ENCODE results near the gene SPG7.
A peak's percentile ranks its signal among the peaks of the same experiment; 100 is the strongest.

SPG7 gene

DNA sequence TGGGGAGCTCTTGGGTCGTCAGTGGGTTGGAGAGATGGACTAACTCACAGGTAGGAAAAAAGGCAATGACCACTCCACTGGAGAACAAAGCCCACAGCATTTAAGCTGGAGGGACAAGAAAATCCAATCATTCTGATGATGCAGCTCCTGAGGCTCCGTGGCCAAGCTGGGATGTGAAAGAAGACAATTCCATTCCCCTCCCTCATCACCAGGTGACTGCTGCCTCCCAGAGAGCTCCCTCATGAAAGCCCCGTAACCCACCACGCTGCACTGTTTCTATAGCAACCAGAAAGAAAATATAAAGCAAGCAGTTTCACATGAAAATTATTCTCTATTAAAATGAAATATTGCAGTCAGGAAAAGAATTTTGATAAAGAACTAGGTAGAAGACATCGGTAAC lies 33.1 kb upstream of the SPG7 start:
- TF ChIP-seq MYNN (tag by site-specific recombination; IDR thresholded peaks at IDR 0.05; ENCODE audit: borderline replicate concordance) (peak; percentile 77), SALL2 (tag by site-specific recombination; IDR thresholded peaks at IDR 0.05; ENCODE audit: borderline replicate concordance) (no peak), GLIS1 (tag by site-specific recombination; IDR thresholded peaks at IDR 0.05) (peak; percentile 74), ZIC2 (tag by site-specific recombination; IDR thresholded peaks at IDR 0.05) (0 out of 2 replicates have a peak, but pooled peaks have one; percentile 31)
- H3K27ac ChIP-seq (ENCODE audit: extremely low read depth, low read depth, low read length): no peak overlapping the region
- ChIA-PET POLR2A (interaction anchor here (1.1 kb wide), 1 partner anchor 52 kb away, joined by 3 read pairs; no protein-coding TSS in a partner anchor), CTCF (interaction anchor here (0.6 kb wide), 1 partner anchor 19 kb away, joined by 4 read pairs; no protein-coding TSS in a partner anchor)
- no peaks in the 10 kb centered on the region for H3K36me3 ChIP-seq (ENCODE audit: control insufficient read depth in 2 of 2, insufficient read depth in 1 of 2, low read length in 2 of 2)
- peaks cover 21% of the 10 kb centered on the region for H3K4me1 ChIP-seq (ENCODE audit: control insufficient read depth, insufficient read depth, low read length)
- H3K9me3 ChIP-seq (ENCODE audit: control insufficient read depth, insufficient read depth, low read depth, low read length): no peaks in the 10 kb centered on the region
- H3K4me3 ChIP-seq (ENCODE audit: low read depth, low read length): no peak overlapping the region

DNA sequence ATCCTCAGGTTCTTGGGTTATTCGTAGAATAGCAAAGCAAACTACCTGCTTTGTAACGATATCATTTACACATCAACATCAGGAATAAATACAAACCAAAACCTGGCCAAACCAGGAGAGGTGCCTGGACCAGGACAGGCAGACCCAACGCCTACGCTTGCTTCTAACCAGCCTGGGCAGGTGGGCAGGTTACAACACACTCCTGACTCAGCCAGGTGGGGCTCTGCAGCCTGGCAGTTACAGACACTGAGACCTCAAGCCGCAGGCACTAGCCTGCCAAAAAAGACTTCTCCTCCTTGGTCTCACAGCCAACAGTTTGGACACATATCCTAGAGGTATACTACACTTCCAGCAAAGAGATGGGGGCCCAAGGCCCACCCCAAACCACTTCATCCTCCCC lies 31.8 kb upstream of the SPG7 start:
- POLR2A ChIA-PET: interaction anchor here (0.7 kb wide), 1 partner anchor 66 kb away, joined by 4 read pairs; no protein-coding TSS in a partner anchor
- H3K36me3 ChIP-seq (ENCODE audit: control insufficient read depth in 2 of 2, insufficient read depth in 1 of 2, low read length in 2 of 2): no peaks in the 10 kb centered on the region
- no peak overlapping the region for H3K4me3 ChIP-seq (ENCODE audit: low read depth, low read length)
- peaks cover 27% of the 10 kb centered on the region for H3K4me1 ChIP-seq (ENCODE audit: control insufficient read depth, insufficient read depth, low read length)
- H3K27ac ChIP-seq (ENCODE audit: extremely low read depth, low read depth, low read length): no peak overlapping the region
- CTCF ChIA-PET: no interaction called here
- H3K9me3 ChIP-seq (ENCODE audit: control insufficient read depth, insufficient read depth, low read depth, low read length): no peaks in the 10 kb centered on the region
- TF ChIP-seq ZNF121 (tag by site-specific recombination; IDR thresholded peaks at IDR 0.05) (0 out of 2 replicates have a peak, but pooled peaks have one; percentile 13), FEZF1 (tag by site-specific recombination; IDR thresholded peaks at IDR 0.05) (no peak), ZBTB21 (tag by site-specific recombination; IDR thresholded peaks at IDR 0.05) (no peak)
- TF ChIP-seq, protein P1, sequence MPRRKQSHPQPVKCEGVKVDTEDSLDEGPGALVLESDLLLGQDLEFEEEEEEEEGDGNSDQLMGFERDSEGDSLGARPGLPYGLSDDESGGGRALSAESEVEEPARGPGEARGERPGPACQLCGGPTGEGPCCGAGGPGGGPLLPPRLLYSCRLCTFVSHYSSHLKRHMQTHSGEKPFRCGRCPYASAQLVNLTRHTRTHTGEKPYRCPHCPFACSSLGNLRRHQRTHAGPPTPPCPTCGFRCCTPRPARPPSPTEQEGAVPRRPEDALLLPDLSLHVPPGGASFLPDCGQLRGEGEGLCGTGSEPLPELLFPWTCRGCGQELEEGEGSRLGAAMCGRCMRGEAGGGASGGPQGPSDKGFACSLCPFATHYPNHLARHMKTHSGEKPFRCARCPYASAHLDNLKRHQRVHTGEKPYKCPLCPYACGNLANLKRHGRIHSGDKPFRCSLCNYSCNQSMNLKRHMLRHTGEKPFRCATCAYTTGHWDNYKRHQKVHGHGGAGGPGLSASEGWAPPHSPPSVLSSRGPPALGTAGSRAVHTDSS (tag by site-specific recombination; IDR thresholded peaks at IDR 0.05): no peak

DNA sequence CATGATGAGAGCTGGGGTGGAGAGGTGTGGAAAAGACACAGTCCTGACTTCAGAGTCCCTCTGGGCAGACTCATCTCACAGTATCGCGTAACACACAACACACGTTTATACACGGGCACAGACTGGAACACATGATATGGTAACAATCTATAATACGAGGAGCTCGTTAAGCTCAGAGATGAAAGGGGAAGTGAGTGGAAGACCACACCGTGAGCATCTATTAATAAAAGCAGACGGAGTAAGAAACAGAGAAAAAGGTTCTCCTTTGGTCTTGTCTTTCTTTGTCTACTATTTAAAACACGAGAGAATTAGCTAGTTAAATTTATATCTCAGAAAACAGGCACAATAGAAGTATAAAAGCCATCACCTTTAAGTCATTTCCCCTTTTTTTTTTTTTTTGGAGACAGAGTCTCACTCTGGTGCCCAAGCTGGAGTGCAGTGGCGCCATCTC lies 31.4 kb upstream of the SPG7 start:
- Histone ChIP-seq H3K4me3 (ENCODE audit: low read depth, low read length) (no peak overlapping the region), H3K4me1 (ENCODE audit: control insufficient read depth, insufficient read depth, low read length) (peaks cover 31% of the 10 kb centered on the region), H3K36me3 (ENCODE audit: control insufficient read depth in 2 of 2, insufficient read depth in 1 of 2, low read length in 2 of 2) (no peaks in the 10 kb centered on the region), H3K9me3 (ENCODE audit: control insufficient read depth, insufficient read depth, low read depth, low read length) (no peaks in the 10 kb centered on the region), H3K27ac (ENCODE audit: extremely low read depth, low read depth, low read length) (no peak overlapping the region)
- POLR2A ChIA-PET: interaction anchor here (0.7 to 0.9 kb wide), 2 partner anchors 12 to 65 kb away, joined by 4 read pairs; no protein-coding TSS in a partner anchor
- CTCF ChIA-PET: interaction anchor here (0.6 kb wide), 1 partner anchor 68 kb away, joined by 4 read pairs; no protein-coding TSS in a partner anchor
- TF ChIP-seq ZNF239 (tag by site-specific recombination; IDR thresholded peaks at IDR 0.05) (no peak), ZNF221 (tag by site-specific recombination; IDR thresholded peaks at IDR 0.05; ENCODE audit: borderline replicate concordance) (no peak), HOXD13 (CRISPR knock-in tag; IDR thresholded peaks at IDR 0.05; ENCODE audit: borderline replicate concordance) (no peak), ZBTB21 (tag by site-specific recombination; IDR thresholded peaks at IDR 0.05) (no peak), ZNF169 (tag by site-specific recombination; IDR thresholded peaks at IDR 0.05) (no peak), ZSCAN23 (tag by site-specific recombination; IDR thresholded peaks at IDR 0.05) (no peak), ZNF510 (tag by site-specific recombination; IDR thresholded peaks at IDR 0.05; ENCODE audit: insufficient replicate concordance) (no peak), ZBTB8A (tag by site-specific recombination; IDR thresholded peaks at IDR 0.05) (no peak), ZEB2 (tag by site-specific recombination; IDR thresholded peaks at IDR 0.05) (no peak), ZNF777 (tag by site-specific recombination; IDR thresholded peaks at IDR 0.05; ENCODE audit: borderline replicate concordance) (no peak), PRDM1 (tag by site-specific recombination; IDR thresholded peaks at IDR 0.05) (no peak), ZNF707 (tag by site-specific recombination; IDR thresholded peaks at IDR 0.05) (no peak), EGR2 (tag by site-specific recombination; IDR thresholded peaks at IDR 0.05; ENCODE audit: low read depth) (no peak), ZNF792 (tag by site-specific recombination; IDR thresholded peaks at IDR 0.05) (no peak), ZNF366 (tag by site-specific recombination; conservative IDR thresholded peaks at IDR 0.05) (peak; percentile 44; the same call in 1 of the 2 replicates), ZNF174 (tag by site-specific recombination; IDR thresholded peaks at IDR 0.05) (no peak), SP3 (tag by site-specific recombination; IDR thresholded peaks at IDR 0.05) (no peak), ZNF214 (tag by site-specific recombination; IDR thresholded peaks at IDR 0.05; ENCODE audit: borderline replicate concordance) (no peak), BCL11A (tag by site-specific recombination; IDR thresholded peaks at IDR 0.05; ENCODE audit: low read depth) (no peak), ZSCAN16 (tag by site-specific recombination; IDR thresholded peaks at IDR 0.05) (no peak), ZNF76 (tag by site-specific recombination; IDR thresholded peaks at IDR 0.05; ENCODE audit: borderline replicate concordance, low read depth) (no peak)
- TF ChIP-seq, protein P1 (tag by site-specific recombination; IDR thresholded peaks at IDR 0.05): no peak
- TF ChIP-seq, protein P2, sequence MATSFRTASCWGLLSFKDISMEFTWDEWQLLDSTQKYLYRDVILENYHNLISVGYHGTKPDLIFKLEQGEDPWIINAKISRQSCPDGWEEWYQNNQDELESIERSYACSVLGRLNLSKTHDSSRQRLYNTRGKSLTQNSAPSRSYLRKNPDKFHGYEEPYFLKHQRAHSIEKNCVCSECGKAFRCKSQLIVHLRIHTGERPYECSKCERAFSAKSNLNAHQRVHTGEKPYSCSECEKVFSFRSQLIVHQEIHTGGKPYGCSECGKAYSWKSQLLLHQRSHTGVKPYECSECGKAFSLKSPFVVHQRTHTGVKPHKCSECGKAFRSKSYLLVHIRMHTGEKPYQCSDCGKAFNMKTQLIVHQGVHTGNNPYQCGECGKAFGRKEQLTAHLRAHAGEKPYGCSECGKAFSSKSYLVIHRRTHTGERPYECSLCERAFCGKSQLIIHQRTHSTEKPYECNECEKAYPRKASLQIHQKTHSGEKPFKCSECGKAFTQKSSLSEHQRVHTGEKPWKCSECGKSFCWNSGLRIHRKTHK (tag by site-specific recombination; IDR thresholded peaks at IDR 0.05): no peak

Measured in HEK293 (cell line).